Activated CD8-positive, alpha-beta memory T cell treated with anti-CD3 and anti-CD28 coated beads for 1 hour (primary cell): ENCODE data around the gene KRT6C.

Source experiments
- DNase-seq, 2 donors: peaks; one replicate each; pipeline ENCODE4 v3.0.0-alpha.2; 2020; ENCODE audit warnings: low read depth in 1 of 2; ENCODE audit errors: extremely low read depth in 1 of 2

The KRT6C gene

GRCh38 chr12:52473768-52474167 lies at the start of gene KRT6C:
Gene KRT6C (minus strand): TSS chr12:52473805. CDS start chr12:52473737, 68 bp downstream.
- no peak for DNase-seq

- DNase-seq = no peak
These were observed 48.9 kb upstream of the KRT6C start for GRCh38 chr12:52522346-52523011.

GRCh38 chr12:52521568-52522266 lies 48.1 kb upstream of the KRT6C start:
- DNase-seq = no peak

- DNase-seq = no peak
These were observed 47.6 kb upstream of the KRT6C start for GRCh38 chr12:52521175-52521567.

GRCh38 chr12:52519826-52520662 lies 46.4 kb upstream of the KRT6C start, which contains the start of gene KRT5:
Gene KRT5 (minus strand): TSS chr12:52520394. CDS start chr12:52520296, 98 bp downstream.
- DNase-seq = no peak

- no peak for DNase-seq
These were observed 45.7 kb upstream of the KRT6C start for GRCh38 chr12:52519387-52519703.

- DNase-seq = no peak
These were observed 45.2 kb upstream of the KRT6C start for GRCh38 chr12:52518574-52519386.

GRCh38 chr12:52517888-52518287 lies 44.3 kb upstream of the KRT6C start:
- DNase-seq = no peak

- DNase-seq = no peak
These were observed 43.6 kb upstream of the KRT6C start for GRCh38 chr12:52517005-52517835.

- DNase-seq = no peak
These were observed 42.6 kb upstream of the KRT6C start for GRCh38 chr12:52515927-52516831.

- no peak for DNase-seq
These were observed 41.7 kb upstream of the KRT6C start for GRCh38 chr12:52515319-52515646.

- DNase-seq = no peak
These were observed 41.1 kb upstream of the KRT6C start for GRCh38 chr12:52514471-52515318.

GRCh38 chr12:52513736-52514135 lies 40.1 kb upstream of the KRT6C start:
- DNase-seq = no peak

- no peak for DNase-seq
These were observed 34.6 kb upstream of the KRT6C start for GRCh38 chr12:52508211-52508610.

- DNase-seq = no peak
These were observed 33.5 kb upstream of the KRT6C start for GRCh38 chr12:52506858-52507715.

GRCh38 chr12:52502877-52503276 lies 29.3 kb upstream of the KRT6C start:
- no peak for DNase-seq

- no peak for DNase-seq
These were observed 27.9 kb upstream of the KRT6C start for GRCh38 chr12:52501490-52501889.
